PFSK-1 (cell line): Measurements from ENCODE around the gene IQCM.

Source experiments
- FOXP2 ChIP-seq: optimal IDR thresholded peaks from 2 replicates; pipeline ENCODE3; 2011; ENCODE audit warnings: borderline replicate concordance, control low read depth, inconsistent platforms; ENCODE audit not compliant: insufficient read depth; ENCODE audit errors: extremely low read length, extremely low read depth
- POLR2AphosphoS5 ChIP-seq: IDR thresholded peaks from 2 replicates; pipeline ENCODE4 v1.6.1; 2012; ENCODE audit warnings: low read depth, mild to moderate bottlenecking, control low read depth, low read length, moderate library complexity
- SIN3A ChIP-seq: IDR thresholded peaks from 2 replicates; pipeline ENCODE4 v1.6.1; 2012; ENCODE audit warnings: mild to moderate bottlenecking, low read length, moderate library complexity, borderline replicate concordance; ENCODE audit not compliant: insufficient read depth
- TAF1 ChIP-seq: IDR thresholded peaks from 2 replicates; pipeline ENCODE4 v1.6.1; 2012; ENCODE audit warnings: low read length, control low read depth, borderline replicate concordance; ENCODE audit not compliant: insufficient read depth
- TF ChIP-seq, protein P1 (sequence below), 2 experiments: IDR thresholded peaks; 2 replicates each; pipeline versions ENCODE4 v1.6.1 to v1.8.0; 2011 to 2012; ENCODE audit warnings: low read depth in 2 of 2, low read length in 2 of 2, control low read depth in 1 of 2, inconsistent platforms in 1 of 2, mild to moderate bottlenecking in 1 of 2, moderate library complexity in 1 of 2; ENCODE audit not compliant: insufficient read depth in 1 of 2

IQCM gene

DNA sequence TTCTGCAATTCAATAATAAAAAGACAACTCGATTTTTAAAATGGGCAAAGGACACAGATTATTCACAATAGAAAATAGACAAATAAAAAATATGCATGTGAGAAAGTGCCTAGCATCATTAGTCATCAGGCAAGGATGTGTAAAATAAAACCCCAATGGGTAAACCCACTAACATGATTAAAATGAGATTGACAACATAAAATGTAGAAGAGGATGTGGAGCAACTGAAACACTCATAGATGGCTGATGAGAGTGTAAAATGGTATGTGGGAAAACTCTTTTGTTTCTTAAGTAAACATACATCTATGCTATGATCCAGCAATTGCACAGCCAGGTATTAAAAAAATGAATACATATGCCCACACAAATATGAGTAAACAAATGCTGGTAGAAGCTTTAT is 177.6 kb downstream of the IQCM start:
- TF ChIP-seq, protein P1, sequence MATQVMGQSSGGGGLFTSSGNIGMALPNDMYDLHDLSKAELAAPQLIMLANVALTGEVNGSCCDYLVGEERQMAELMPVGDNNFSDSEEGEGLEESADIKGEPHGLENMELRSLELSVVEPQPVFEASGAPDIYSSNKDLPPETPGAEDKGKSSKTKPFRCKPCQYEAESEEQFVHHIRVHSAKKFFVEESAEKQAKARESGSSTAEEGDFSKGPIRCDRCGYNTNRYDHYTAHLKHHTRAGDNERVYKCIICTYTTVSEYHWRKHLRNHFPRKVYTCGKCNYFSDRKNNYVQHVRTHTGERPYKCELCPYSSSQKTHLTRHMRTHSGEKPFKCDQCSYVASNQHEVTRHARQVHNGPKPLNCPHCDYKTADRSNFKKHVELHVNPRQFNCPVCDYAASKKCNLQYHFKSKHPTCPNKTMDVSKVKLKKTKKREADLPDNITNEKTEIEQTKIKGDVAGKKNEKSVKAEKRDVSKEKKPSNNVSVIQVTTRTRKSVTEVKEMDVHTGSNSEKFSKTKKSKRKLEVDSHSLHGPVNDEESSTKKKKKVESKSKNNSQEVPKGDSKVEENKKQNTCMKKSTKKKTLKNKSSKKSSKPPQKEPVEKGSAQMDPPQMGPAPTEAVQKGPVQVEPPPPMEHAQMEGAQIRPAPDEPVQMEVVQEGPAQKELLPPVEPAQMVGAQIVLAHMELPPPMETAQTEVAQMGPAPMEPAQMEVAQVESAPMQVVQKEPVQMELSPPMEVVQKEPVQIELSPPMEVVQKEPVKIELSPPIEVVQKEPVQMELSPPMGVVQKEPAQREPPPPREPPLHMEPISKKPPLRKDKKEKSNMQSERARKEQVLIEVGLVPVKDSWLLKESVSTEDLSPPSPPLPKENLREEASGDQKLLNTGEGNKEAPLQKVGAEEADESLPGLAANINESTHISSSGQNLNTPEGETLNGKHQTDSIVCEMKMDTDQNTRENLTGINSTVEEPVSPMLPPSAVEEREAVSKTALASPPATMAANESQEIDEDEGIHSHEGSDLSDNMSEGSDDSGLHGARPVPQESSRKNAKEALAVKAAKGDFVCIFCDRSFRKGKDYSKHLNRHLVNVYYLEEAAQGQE (IDR thresholded peaks at IDR 0.05; ENCODE audit: insufficient read depth in 1 of 2, low read depth in 2 of 2, low read length in 2 of 2): no peak
- TF ChIP-seq SIN3A: no peak
- no peak for TF ChIP-seq TAF1
- TF ChIP-seq FOXP2: no peak
- no peak for TF ChIP-seq POLR2AphosphoS5

DNA sequence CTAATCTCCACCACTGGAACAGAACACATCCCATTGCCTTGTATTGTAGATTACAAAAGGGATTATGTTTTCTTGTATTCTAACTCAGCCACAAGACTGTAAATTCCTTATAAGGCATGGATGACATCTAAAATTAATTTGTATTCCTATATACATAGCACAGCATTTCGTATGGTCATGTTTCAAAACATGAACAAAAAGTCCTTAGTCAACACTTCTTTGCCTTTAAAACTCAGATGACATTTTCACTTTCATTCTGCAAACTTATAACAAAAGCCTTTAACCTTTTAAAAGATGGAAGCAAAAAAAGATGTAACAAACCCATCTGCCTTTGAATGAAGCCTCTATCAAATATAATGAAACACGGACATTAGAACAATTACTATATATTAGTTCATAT is 181.3 kb downstream of the IQCM start:
- TF ChIP-seq SIN3A (no peak), FOXP2 (no peak), TAF1 (no peak), POLR2AphosphoS5 (no peak)
- TF ChIP-seq, protein P1 (IDR thresholded peaks at IDR 0.05; ENCODE audit: insufficient read depth in 1 of 2, low read depth in 2 of 2, low read length in 2 of 2): no peak

DNA sequence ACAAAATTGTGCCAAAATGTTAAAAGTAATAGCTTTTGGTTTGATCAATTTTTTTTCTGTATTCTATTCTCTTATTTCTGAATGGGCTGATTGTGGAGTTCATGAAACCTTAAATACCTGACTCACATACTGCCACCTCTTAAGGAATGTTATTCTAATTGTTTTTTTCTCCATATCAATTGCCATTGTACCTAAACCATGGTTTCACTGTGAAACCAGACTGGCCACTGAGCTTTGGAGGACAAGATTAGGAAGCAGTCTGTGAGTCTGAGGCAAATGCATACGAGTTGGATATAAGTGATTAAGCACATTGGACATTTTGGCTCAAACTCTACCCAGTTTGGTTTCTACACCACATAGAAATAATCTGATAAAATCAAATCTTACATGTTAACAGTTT is 184.0 kb downstream of the IQCM start:
- TF ChIP-seq SIN3A: no peak
- no peak for TF ChIP-seq FOXP2
- TF ChIP-seq POLR2AphosphoS5: no peak
- TF ChIP-seq TAF1: no peak
- TF ChIP-seq, protein P1 (IDR thresholded peaks at IDR 0.05; ENCODE audit: insufficient read depth in 1 of 2, low read depth in 2 of 2, low read length in 2 of 2): no peak

DNA sequence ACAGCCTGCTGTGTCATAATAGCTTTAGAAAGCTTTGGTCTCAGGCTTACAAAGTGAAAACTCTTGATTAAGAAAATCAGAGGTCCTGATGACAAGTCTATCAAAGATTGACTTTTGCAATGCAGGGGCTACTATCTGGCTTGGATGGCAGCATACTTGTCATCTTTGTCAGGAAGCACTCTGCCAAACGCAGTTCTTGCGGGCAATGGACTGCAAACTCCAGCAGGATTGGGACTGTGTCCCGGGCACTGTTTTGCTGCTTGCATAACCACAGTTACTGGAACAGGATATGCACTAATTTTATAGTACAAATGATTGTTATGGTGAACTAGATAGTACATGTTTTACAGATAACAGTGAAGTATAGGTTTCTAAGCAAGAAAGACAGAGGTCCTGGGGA is 185.6 kb downstream of the IQCM start:
- TF ChIP-seq SIN3A (no peak), TAF1 (no peak), POLR2AphosphoS5 (no peak), FOXP2 (no peak)
- TF ChIP-seq, protein P1 (IDR thresholded peaks at IDR 0.05; ENCODE audit: insufficient read depth in 1 of 2, low read depth in 2 of 2, low read length in 2 of 2): no peak

DNA sequence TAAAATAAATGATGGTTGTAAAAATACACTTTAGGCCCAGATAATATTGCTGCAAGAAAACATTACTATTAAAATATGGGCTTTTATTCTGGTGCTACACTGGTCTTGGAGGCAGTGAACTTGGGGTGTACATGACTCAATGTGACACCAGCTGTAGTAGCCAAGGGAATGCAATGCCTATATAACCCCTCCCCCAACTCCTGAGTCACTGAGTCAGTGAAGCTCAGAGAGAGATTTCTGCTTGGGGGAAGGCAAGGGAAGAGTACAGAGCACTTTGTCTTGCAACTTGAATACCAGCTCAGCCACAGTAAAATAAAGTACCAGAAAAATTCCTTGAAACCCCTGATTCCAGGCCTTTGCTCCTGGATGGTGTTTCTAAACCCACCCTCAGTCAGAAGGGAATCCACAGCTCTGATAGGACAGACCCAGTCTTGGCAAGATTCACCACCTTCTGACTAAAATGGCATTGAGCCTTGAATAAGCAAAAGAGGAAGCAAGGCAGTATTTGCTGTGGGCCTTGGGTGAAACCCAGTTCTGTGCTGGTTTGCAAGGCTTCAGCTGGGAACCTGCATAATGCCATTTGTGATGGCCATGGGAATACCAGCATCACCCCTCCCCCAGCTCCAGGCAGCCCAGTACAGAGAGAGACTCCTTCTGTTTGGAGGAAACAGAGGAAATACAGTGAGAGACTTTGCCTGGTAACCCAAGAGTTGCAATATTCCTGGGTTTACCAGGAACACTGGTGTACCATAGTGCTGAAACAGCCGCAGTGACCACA is 209.9 kb downstream of the IQCM start:
- TF ChIP-seq POLR2AphosphoS5: no peak
- TF ChIP-seq, protein P1 (IDR thresholded peaks at IDR 0.05; ENCODE audit: insufficient read depth in 1 of 2, low read depth in 2 of 2, low read length in 2 of 2): no peak
- no peak for TF ChIP-seq FOXP2
- no peak for TF ChIP-seq TAF1
